A673 (cell line): Measurements from ENCODE around the gene PUM1.

Source experiments
- EZH2 ChIP-seq: fragments of 200-600 bp; sonication (generic); IDR thresholded peaks from 2 replicates; pipeline ENCODE4 v1.6.1; 2017; ENCODE audit warnings: borderline replicate concordance, low read depth, mild to moderate bottlenecking, mixed read lengths, antibody characterized with exemption, low read length; ENCODE audit not compliant: poor library complexity, severe bottlenecking
- TF ChIP-seq, protein P1 (sequence below): fragments of 300-800, 200-600 bp; sonication (generic); conservative IDR thresholded peaks from 2 replicates; pipeline ENCODE4 v1.5.1; 2017; ENCODE audit warnings: low read depth, mild to moderate bottlenecking, antibody characterized with exemption, low read length, moderate library complexity, mixed read lengths

DNA sequence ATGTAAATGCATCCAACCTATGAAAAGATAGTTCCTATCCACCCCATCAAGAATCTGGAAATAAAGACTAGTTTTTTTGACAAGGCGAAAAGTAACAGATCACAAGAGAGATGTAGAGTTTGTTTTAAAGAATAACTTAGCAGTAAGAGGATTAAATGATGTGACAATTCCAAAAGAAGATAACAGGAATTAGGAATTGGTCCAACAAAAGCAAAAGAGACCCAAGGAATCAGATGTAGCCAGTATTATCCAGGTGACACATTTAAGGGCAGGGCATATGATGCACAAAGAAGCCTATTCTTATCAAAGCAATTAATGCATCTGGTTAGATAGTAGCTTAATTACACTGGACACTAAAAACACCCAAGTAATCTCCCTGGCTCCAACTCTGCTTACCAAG lies 53.8 kb downstream of the PUM1 start:
- TF ChIP-seq, protein P1, sequence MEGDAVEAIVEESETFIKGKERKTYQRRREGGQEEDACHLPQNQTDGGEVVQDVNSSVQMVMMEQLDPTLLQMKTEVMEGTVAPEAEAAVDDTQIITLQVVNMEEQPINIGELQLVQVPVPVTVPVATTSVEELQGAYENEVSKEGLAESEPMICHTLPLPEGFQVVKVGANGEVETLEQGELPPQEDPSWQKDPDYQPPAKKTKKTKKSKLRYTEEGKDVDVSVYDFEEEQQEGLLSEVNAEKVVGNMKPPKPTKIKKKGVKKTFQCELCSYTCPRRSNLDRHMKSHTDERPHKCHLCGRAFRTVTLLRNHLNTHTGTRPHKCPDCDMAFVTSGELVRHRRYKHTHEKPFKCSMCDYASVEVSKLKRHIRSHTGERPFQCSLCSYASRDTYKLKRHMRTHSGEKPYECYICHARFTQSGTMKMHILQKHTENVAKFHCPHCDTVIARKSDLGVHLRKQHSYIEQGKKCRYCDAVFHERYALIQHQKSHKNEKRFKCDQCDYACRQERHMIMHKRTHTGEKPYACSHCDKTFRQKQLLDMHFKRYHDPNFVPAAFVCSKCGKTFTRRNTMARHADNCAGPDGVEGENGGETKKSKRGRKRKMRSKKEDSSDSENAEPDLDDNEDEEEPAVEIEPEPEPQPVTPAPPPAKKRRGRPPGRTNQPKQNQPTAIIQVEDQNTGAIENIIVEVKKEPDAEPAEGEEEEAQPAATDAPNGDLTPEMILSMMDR = no peak
- TF ChIP-seq EZH2 = no peak
